ENCODE results near the gene MGAT4A.

- TF ChIP-seq CTCF (IDR thresholded peaks at IDR 0.05) = no peak
- TF ChIP-seq POLR2A (IDR thresholded peaks at IDR 0.05) = no peak
- TF ChIP-seq POLR2AphosphoS5 (IDR thresholded peaks at IDR 0.05) = no peak
- no peak for TF ChIP-seq EP300 (IDR thresholded peaks at IDR 0.05)
These were observed 29.1 kb upstream of the MGAT4A start for GRCh38 chr2:98759827-98760625.

All from sigmoid colon (tissue), 4 donors.